ENCODE results near the gene SCARB2. TPM values are rescaled to one million over a fixed set of nuclear protein-coding genes. Genes with fewer than 3 reads are reported as not detected.

SCARB2 gene
- total RNA-seq, 1 experiment from 2014 or later: 25.7 TPM

DNA sequence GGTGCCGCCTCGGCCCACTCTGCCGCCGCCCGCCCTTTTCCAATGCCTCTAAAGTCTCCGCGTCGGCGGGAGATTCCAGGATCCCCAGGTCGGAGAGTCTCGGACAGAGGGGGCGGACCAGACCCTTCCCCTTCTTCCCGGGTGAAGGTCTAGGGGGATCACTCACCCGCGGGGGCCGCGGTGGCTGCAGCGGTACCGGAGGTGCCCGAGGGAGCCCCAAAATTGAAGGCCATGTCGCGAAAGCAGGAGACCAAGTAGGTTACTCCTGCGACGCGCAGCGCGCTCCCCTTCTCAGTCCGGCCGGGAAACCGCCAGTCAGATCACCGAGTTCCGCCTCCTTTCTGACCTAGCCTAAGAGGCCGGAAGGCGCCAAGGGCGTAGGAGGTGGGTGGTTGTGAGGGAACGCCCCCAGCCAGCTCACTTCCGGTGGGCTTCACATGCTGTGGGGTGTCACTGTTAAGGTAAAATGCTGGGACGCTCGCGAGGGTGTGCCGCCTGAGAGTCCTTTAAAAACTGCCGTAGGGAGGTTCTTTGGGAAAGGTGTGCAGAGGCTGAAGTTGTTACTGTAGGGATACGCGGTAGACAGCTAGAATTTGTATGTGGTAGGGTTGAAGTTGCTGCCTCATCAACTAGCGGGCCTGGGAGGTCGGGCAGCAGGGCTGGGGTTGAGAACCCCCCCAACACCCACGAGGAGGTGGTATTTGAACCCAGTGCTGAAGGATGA, 65.3 kb downstream of the SCARB2 start, which contains the start of gene NUP54:
Gene NUP54 (minus strand): TSS at position 256 of the 724 bp plus-strand sequence. CDS start 23 bp downstream, at position 233.
- peak; percentile 92 for DNase-seq (ENCODE audit: low read depth)

GRCh38 chr4:76147454-76148141, 66.0 kb downstream of the SCARB2 start:
- DNase-seq (ENCODE audit: low read depth): peak; percentile 86

GRCh38 chr4:76144546-76144945, 69.1 kb downstream of the SCARB2 start:
- no peak for DNase-seq (ENCODE audit: low read depth)

DNA sequence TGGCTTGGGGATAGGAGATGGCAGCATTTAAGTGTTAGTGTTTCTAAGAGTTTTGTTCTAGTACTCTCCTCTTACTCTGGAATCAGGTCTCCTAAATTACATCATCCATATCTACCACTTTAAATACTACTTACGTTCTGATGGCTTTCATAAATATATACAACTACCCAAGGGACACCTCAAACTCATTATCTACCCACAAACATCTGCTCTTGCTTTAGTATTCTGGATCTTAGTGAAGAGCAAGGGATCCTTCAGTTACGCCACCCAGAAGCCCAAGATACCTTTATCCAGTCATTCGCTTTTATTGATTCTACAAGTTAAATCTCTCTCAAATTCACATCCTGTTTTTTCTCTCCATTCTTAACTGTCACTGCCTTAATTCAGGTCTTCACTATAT, 72.4 kb downstream of the SCARB2 start:
- DNase-seq (ENCODE audit: low read depth): no peak

GRCh38 chr4:76127754-76128153, 85.9 kb downstream of the SCARB2 start:
- no peak for DNase-seq (ENCODE audit: low read depth)

DNA sequence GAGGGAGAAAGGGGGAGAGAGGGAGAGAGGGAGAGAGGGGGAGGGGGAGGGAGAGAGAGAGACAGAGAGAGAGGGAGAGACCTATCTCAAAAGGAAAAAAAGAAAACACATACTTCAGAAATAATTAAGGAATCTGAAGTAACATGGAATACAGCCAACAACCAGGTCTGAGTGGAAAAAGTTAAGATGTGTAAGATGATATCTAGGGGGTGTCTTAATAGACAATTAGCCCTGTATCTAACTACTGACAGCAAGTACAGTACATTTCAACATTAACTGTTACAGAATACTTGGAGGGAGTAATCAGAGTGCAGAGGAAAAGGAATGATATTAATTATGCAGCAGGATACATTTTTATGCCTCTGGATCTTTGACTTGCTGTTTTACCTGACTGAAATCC, 87.8 kb downstream of the SCARB2 start:
- no peak for DNase-seq (ENCODE audit: low read depth)

GRCh38 chr4:76120199-76120598, 93.4 kb downstream of the SCARB2 start:
- DNase-seq (ENCODE audit: low read depth): no peak

GRCh38 chr4:76117536-76117935, 96.1 kb downstream of the SCARB2 start:
- no peak for DNase-seq (ENCODE audit: low read depth)

DNA sequence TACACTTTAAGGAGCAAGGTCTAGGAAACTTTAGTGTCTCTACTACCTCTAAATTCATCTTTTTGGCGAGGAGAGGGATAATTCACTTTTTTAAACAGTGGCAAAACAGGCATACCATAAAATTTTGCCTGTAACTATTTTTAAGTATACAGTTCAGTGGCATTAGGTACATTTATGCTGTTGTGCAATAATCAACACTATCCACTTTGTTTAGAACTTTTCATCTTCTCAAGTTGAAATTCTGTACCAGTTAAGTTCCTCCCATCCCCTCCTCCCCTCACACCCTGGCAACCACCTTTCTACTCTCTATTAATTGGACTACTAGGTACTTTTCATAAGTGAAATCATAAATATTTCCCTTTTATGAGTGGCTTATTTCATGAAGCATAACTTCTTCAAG, 96.8 kb downstream of the SCARB2 start:
- DNase-seq (ENCODE audit: low read depth): no peak

Other genes starting within 250 kb of the SCARB2 start
- 31.9 and 35.7 TPM in 2 replicates for gene SDAD1, start 222.9 kb downstream of the SCARB2 start, total RNA-seq (2014; rRNA removed; shearing (Covaris generic))
- not detected in 2 replicates for gene CXCL9, start 206.3 kb downstream of the SCARB2 start, total RNA-seq (2014; rRNA removed; shearing (Covaris generic))
- 0.77 and 0.86 TPM in 2 replicates for gene CXCL10, start 190.3 kb downstream of the SCARB2 start, total RNA-seq (2014; rRNA removed; shearing (Covaris generic))
- 3.7 and 9.8 TPM in 2 replicates for gene CXCL11, start 177.8 kb downstream of the SCARB2 start, total RNA-seq (2014; rRNA removed; shearing (Covaris generic))
- gene ART3, start 139.1 kb downstream of the SCARB2 start, total RNA-seq (2014; rRNA removed; shearing (Covaris generic)): not detected in 2 replicates
- gene NUP54, start 65.4 kb downstream of the SCARB2 start, total RNA-seq (2014; rRNA removed; shearing (Covaris generic)): 31.8 and 40.7 TPM in 2 replicates
- gene FAM47E, start 37.9 kb upstream of the SCARB2 start, total RNA-seq (2014; rRNA removed; shearing (Covaris generic)): 0.11 and 2.8 TPM in 2 replicates
- 0.57 and 1.8 TPM in 2 replicates for gene STBD1, start 92.9 kb upstream of the SCARB2 start, total RNA-seq (2014; rRNA removed; shearing (Covaris generic))
- not detected in 2 replicates for gene CCDC158, start 207.3 kb upstream of the SCARB2 start, total RNA-seq (2014; rRNA removed; shearing (Covaris generic))
- gene SHROOM3, start 221.4 kb upstream of the SCARB2 start, total RNA-seq (2014; rRNA removed; shearing (Covaris generic)): 8.2 and 10.2 TPM in 2 replicates